Stomach smooth muscle (tissue), 2 donors: ENCODE measurements around the gene SEMA5B.

Experiments used
- H3K27ac ChIP-seq: one replicate; pipeline ENCODE4 v1.7.0; 2013; ENCODE audit warnings: mild to moderate bottlenecking, low read length, inconsistent platforms
- H3K27me3 ChIP-seq, 2 donors: one replicate each; pipeline ENCODE4 v1.7.0; 2013; ENCODE audit warnings: low read length in 2 of 2; ENCODE audit not compliant: insufficient read depth in 2 of 2, control insufficient read depth in 1 of 2
- H3K36me3 ChIP-seq, 2 donors: one replicate each; pipeline ENCODE4 v1.7.0; 2013; ENCODE audit warnings: low read length in 2 of 2; ENCODE audit not compliant: control insufficient read depth in 2 of 2, insufficient read depth in 2 of 2
- H3K4me1 ChIP-seq: one replicate; pipeline ENCODE4 v1.7.0; 2013; ENCODE audit warnings: low read length; ENCODE audit not compliant: control insufficient read depth, insufficient read depth
- H3K4me3 ChIP-seq, 2 donors: one replicate each; pipeline ENCODE4 v1.7.0; 2013; ENCODE audit warnings: low read length in 2 of 2
- H3K9ac ChIP-seq, 2 donors: one replicate each; pipeline ENCODE4 v1.7.0; 2013; ENCODE audit warnings: low read length in 2 of 2, mild to moderate bottlenecking in 1 of 2
- H3K9me3 ChIP-seq, 2 donors: one replicate each; pipeline ENCODE4 v1.7.0; 2013; ENCODE audit warnings: low read length in 2 of 2; ENCODE audit not compliant: control insufficient read depth in 2 of 2
- donor health status: healthy.
- donor health status: Pancreatic carcinoma.

Gene SEMA5B

GRCh38 chr3:123067689-123068600 is 40.4 kb upstream of the SEMA5B start:
- H3K4me3 ChIP-seq, result peak overlapping the region; percentile 85
- no peak overlapping the region for H3K27ac ChIP-seq
- H3K36me3 ChIP-seq, result no peaks in the 10 kb centered on the region
- H3K9ac ChIP-seq, result peak overlapping the region; percentile 62 to 68
- peaks cover 16% of the 10 kb centered on the region for H3K4me1 ChIP-seq
- H3K27me3 ChIP-seq, result no peaks in the 10 kb centered on the region
- H3K9me3 ChIP-seq, result no peaks in the 10 kb centered on the region

- Histone ChIP-seq H3K27ac (no peak within 1 kb of the TSS), H3K36me3 (no peaks in the 10 kb centered on the region), H3K4me1 (peaks cover 16% of the 10 kb centered on the region), H3K27me3 (no peaks in the 10 kb centered on the region), H3K4me3 (peak within 1 kb of the TSS; percentile 85), H3K9ac (peak within 1 kb of the TSS; percentile 62 to 68), H3K9me3 (no peaks in the 10 kb centered on the region)
Measured at GRCh38 chr3:123066896-123067688, 39.5 kb upstream of the SEMA5B start, which contains the start of gene PDIA5. PDIA5 (plus strand) TSS chr3:123067025; CDS start chr3:123067165, 140 bp downstream.

- peak overlapping the region; percentile 36 to 47 for H3K9ac ChIP-seq
- no peak overlapping the region for H3K27ac ChIP-seq
Measured at GRCh38 chr3:123066599-123066895, 39.0 kb upstream of the SEMA5B start.

GRCh38 chr3:123064914-123065313 is 37.4 kb upstream of the SEMA5B start:
- Histone ChIP-seq H3K36me3 (no peaks in the 10 kb centered on the region), H3K9me3 (no peaks in the 10 kb centered on the region), H3K4me3 (no peak overlapping the region), H3K27me3 (no peaks in the 10 kb centered on the region), H3K27ac (no peak overlapping the region), H3K4me1 (peaks cover 16% of the 10 kb centered on the region), H3K9ac (no peak overlapping the region)

More at GRCh38 chr3:123066599-123066895, 39.0 kb upstream of the SEMA5B start:
- Histone ChIP-seq H3K36me3 (no peaks in the 10 kb centered on the region), H3K4me3 (peak overlapping the region; percentile 85), H3K27me3 (no peaks in the 10 kb centered on the region), H3K9me3 (no peaks in the 10 kb centered on the region), H3K4me1 (peaks cover 16% of the 10 kb centered on the region)

GRCh38 chr3:123064506-123064905 is 36.9 kb upstream of the SEMA5B start:
- Histone ChIP-seq H3K27ac (no peak overlapping the region), H3K36me3 (no peaks in the 10 kb centered on the region), H3K4me3 (no peak overlapping the region), H3K9me3 (no peaks in the 10 kb centered on the region), H3K4me1 (peaks cover 16% of the 10 kb centered on the region), H3K27me3 (no peaks in the 10 kb centered on the region), H3K9ac (no peak overlapping the region)

- Histone ChIP-seq H3K4me3 (no peak overlapping the region), H3K4me1 (peaks cover 13% of the 10 kb centered on the region), H3K9me3 (no peaks in the 10 kb centered on the region), H3K27ac (no peak overlapping the region), H3K27me3 (no peaks in the 10 kb centered on the region), H3K9ac (no peak overlapping the region), H3K36me3 (no peaks in the 10 kb centered on the region)
Measured at GRCh38 chr3:123063034-123063433, 35.5 kb upstream of the SEMA5B start.

GRCh38 chr3:123061856-123062255 is 34.3 kb upstream of the SEMA5B start:
- Histone ChIP-seq H3K4me1 (peaks cover 4% of the 10 kb centered on the region), H3K4me3 (no peak overlapping the region), H3K36me3 (no peaks in the 10 kb centered on the region), H3K27me3 (no peaks in the 10 kb centered on the region), H3K27ac (no peak overlapping the region), H3K9ac (no peak overlapping the region), H3K9me3 (no peaks in the 10 kb centered on the region)

- Histone ChIP-seq H3K4me1 (no peaks in the 10 kb centered on the region), H3K9ac (no peak overlapping the region), H3K27ac (no peak overlapping the region), H3K9me3 (no peaks in the 10 kb centered on the region), H3K27me3 (no peaks in the 10 kb centered on the region), H3K4me3 (no peak overlapping the region), H3K36me3 (no peaks in the 10 kb centered on the region)
Measured at GRCh38 chr3:123060054-123060453, 32.5 kb upstream of the SEMA5B start.

GRCh38 chr3:123058505-123058904 is 30.9 kb upstream of the SEMA5B start:
- Histone ChIP-seq H3K36me3 (no peaks in the 10 kb centered on the region), H3K4me3 (no peak overlapping the region), H3K4me1 (no peaks in the 10 kb centered on the region), H3K9me3 (no peaks in the 10 kb centered on the region), H3K27me3 (no peaks in the 10 kb centered on the region), H3K27ac (no peak overlapping the region), H3K9ac (no peak overlapping the region)

GRCh38 chr3:123055352-123055751 is 27.8 kb upstream of the SEMA5B start:
- H3K9ac ChIP-seq, result no peak overlapping the region
- H3K9me3 ChIP-seq, result no peaks in the 10 kb centered on the region
- no peaks in the 10 kb centered on the region for H3K36me3 ChIP-seq
- H3K4me3 ChIP-seq, result no peak overlapping the region
- H3K27ac ChIP-seq, result no peak overlapping the region
- peaks cover 0 to 4% of the 10 kb centered on the region in 2 donors for H3K27me3 ChIP-seq
- no peaks in the 10 kb centered on the region for H3K4me1 ChIP-seq
